Osteocyte (in vitro differentiated cells): Measurements from ENCODE around the gene ACBD4. TPM values are rescaled to one million over a fixed set of nuclear protein-coding genes. Genes with fewer than 3 reads are reported as not detected.

Experiments used
- DNase-seq: peaks from one replicate; pipeline ENCODE4 v3.0.0; 2021; ENCODE audit warnings: mixed read lengths; ENCODE audit not compliant: unreplicated experiment; ENCODE audit errors: extremely low spot score
- H3K27ac Mint-ChIP-seq: one replicate; pipeline ENCODE4 v1.8.0; 2021; ENCODE audit warnings: mild to moderate bottlenecking, mixed read lengths; ENCODE audit not compliant: unreplicated experiment
- H3K27me3 Mint-ChIP-seq: one replicate; pipeline ENCODE4 v1.8.0; 2021; ENCODE audit warnings: mixed read lengths; ENCODE audit not compliant: unreplicated experiment
- H3K36me3 Mint-ChIP-seq: one replicate; pipeline ENCODE4 v1.8.0; 2021; ENCODE audit warnings: mixed read lengths; ENCODE audit not compliant: unreplicated experiment
- H3K4me1 Mint-ChIP-seq: one replicate; pipeline ENCODE4 v1.8.0; 2021; ENCODE audit warnings: mixed read lengths; ENCODE audit not compliant: unreplicated experiment
- H3K4me3 Mint-ChIP-seq: one replicate; pipeline ENCODE4 v1.8.0; 2021; ENCODE audit warnings: mild to moderate bottlenecking, moderate library complexity, mixed read lengths; ENCODE audit not compliant: unreplicated experiment
- H3K9me3 Mint-ChIP-seq: one replicate; pipeline ENCODE4 v1.8.0; 2021; ENCODE audit warnings: mixed read lengths; ENCODE audit not compliant: unreplicated experiment
- total RNA-seq: library from RNA; stranded (reverse); gene quantifications from 2 replicates; pipeline ENCODE4 v1.2.1, GENCODE V29; 2021
- TF ChIP-seq, protein P1 (sequence below): fragments of 200-600 bp; sonication (generic); IDR thresholded peaks from 2 replicates; pipeline ENCODE4 v1.5.0; 2021; ENCODE audit warnings: antibody characterized with exemption, mild to moderate bottlenecking, moderate library complexity

ACBD4 gene
- total RNA-seq, 1 donor from 2014 or later, result 8.1 TPM

DNA sequence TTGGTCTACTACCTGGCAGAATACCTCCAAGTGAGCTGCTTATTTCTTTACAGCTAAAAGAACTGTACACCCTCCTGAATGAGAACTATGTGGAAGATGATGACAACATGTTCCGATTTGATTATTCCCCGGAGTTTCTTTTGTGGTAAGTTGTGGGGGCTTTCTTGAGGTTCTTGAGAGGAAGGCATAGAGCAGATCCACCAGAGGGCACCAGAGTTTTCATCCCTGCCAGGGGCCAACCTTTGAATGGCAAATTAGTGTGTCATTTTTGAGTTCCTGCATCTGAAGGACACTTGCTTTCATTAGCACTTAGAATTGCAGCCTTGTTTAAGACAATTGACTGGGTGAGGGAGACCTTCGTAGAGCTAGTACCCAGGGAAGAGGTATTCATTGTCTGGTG, 39.3 kb upstream of the ACBD4 start:
- Mint-ChIP-seq H3K36me3 (peaks cover 47% of the 10 kb centered on the region), H3K4me3 (no peak overlapping the region), H3K27me3 (no peaks in the 10 kb centered on the region), H3K9me3 (no peaks in the 10 kb centered on the region), H3K27ac (peak overlapping the region; percentile 64), H3K4me1 (peaks cover 45% of the 10 kb centered on the region)
- DNase-seq, result no peak
- TF ChIP-seq, protein P1, sequence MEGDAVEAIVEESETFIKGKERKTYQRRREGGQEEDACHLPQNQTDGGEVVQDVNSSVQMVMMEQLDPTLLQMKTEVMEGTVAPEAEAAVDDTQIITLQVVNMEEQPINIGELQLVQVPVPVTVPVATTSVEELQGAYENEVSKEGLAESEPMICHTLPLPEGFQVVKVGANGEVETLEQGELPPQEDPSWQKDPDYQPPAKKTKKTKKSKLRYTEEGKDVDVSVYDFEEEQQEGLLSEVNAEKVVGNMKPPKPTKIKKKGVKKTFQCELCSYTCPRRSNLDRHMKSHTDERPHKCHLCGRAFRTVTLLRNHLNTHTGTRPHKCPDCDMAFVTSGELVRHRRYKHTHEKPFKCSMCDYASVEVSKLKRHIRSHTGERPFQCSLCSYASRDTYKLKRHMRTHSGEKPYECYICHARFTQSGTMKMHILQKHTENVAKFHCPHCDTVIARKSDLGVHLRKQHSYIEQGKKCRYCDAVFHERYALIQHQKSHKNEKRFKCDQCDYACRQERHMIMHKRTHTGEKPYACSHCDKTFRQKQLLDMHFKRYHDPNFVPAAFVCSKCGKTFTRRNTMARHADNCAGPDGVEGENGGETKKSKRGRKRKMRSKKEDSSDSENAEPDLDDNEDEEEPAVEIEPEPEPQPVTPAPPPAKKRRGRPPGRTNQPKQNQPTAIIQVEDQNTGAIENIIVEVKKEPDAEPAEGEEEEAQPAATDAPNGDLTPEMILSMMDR, result peak; percentile 62

DNA sequence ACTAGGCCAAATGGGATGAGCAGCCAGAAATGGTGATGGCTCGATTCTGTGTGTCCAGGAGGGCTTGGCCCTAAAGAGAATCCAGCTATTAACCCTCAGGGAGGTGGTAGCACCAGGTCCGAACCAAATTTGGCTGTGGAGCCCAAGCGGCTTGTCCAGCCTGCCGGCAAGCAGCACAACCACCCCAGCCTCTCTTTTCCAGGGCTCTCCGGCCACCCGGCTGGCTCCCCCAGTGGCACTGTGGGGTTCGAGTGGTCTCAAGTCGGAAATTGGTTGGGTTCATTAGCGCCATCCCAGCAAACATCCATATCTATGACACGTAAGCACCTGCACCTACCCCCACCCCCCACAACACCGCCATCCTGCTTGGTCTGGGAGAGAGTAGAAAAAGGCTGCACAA, 38.6 kb upstream of the ACBD4 start:
- peaks cover 46% of the 10 kb centered on the region for H3K36me3 Mint-ChIP-seq
- TF ChIP-seq, protein P1, result no peak
- H3K27ac Mint-ChIP-seq, result no peak overlapping the region
- no peak overlapping the region for H3K4me3 Mint-ChIP-seq
- no peak for DNase-seq
- H3K27me3 Mint-ChIP-seq, result no peaks in the 10 kb centered on the region
- peaks cover 42% of the 10 kb centered on the region for H3K4me1 Mint-ChIP-seq
- H3K9me3 Mint-ChIP-seq, result no peaks in the 10 kb centered on the region

DNA sequence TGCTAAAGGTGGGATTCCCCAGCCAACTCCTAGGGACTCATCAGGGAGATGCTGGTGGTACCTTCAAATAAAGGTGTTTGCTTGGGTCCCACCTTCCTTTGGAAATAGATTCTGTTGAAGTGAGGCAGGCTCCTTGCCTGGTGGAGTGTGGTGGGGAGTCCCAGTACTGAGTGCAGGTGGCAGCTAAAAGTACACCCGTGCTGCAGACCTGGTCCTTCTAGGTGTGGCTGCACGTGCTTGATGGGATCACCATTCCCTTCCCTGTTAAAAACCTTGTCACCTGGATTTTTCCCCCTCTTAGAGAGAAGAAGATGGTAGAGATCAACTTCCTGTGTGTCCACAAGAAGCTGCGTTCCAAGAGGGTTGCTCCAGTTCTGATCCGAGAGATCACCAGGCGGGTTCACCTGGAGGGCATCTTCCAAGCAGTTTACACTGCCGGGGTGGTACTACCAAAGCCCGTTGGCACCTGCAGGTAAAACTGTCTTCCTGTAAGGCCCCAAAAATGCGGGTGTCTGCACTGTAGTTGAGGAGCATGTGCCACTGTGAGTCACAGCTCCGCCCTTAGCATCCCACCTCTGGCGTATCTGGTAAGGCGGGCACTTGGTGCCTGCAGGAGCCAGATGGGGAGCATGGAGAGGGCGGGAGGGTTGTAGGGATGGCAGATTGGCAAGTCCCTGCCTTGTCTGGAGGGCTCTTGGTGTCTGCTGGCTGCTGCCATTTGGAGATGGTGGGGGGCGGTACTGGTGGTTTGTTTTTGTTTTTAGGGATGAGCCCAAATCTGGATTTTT, 37.2 kb upstream of the ACBD4 start:
- no peaks in the 10 kb centered on the region for H3K9me3 Mint-ChIP-seq
- H3K4me1 Mint-ChIP-seq, result peaks cover 42% of the 10 kb centered on the region
- H3K27ac Mint-ChIP-seq, result peak overlapping the region; percentile 75
- DNase-seq, result no peak
- TF ChIP-seq, protein P1, result no peak
- peaks cover 43% of the 10 kb centered on the region for H3K36me3 Mint-ChIP-seq
- no peaks in the 10 kb centered on the region for H3K27me3 Mint-ChIP-seq
- no peak overlapping the region for H3K4me3 Mint-ChIP-seq

DNA sequence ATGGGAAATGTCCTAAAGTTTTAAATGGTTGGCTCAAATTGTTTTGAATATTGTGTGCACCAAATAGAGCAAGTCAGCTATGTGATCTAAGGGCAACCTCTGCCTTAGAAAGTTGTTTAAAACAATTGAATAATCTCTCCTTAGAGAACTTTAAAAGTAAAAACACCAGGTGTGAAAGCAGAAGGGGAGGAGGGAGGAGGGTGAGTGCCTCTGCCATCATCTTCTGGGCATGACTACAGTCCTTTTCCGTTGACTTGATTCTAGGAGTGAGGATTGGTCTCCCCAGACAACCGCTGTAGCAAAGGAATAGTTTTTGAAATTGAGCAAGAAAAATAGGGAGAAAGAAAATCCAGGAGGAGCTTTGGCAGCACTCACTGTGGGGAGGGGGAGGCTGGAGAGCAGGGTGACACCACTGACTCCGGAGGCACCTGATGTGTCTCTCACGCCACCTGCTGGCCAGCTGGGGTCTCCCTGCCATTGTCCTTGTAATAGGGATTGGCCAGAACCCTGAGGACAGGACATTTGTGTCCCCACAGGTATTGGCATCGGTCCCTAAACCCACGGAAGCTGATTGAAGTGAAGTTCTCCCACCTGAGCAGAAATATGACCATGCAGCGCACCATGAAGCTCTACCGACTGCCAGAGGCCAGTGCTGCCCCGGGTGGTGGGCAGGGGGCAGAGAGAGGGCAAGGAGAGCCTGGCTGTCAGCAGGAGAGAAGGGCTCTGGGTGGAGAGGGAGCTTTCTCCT, 36.4 kb upstream of the ACBD4 start:
- peaks cover 39% of the 10 kb centered on the region for H3K4me1 Mint-ChIP-seq
- no peak overlapping the region for H3K4me3 Mint-ChIP-seq
- peaks cover 46% of the 10 kb centered on the region for H3K36me3 Mint-ChIP-seq
- H3K27ac Mint-ChIP-seq, result peak overlapping the region; percentile 75
- H3K27me3 Mint-ChIP-seq, result no peaks in the 10 kb centered on the region
- H3K9me3 Mint-ChIP-seq, result no peaks in the 10 kb centered on the region
- TF ChIP-seq, protein P1, result peak; percentile 93
- peak; percentile 92 for DNase-seq

DNA sequence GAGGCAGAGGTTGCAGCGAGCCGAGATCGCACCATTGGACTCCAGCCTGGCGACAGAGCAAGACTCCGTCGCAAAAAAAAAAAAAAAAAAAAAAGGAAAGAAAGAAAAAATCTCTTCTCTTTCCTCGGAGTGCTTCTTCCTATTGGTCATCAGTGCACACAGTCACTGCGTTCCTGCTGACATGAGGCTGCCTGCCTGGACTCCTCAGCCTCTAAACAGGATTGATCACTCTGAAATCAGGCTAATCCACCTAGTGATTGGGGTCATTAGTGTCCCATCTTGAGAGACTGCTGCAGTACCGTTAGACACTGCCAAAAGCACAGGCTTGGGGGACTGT, 34.0 kb upstream of the ACBD4 start:
- Mint-ChIP-seq H3K27me3 (no peaks in the 10 kb centered on the region), H3K4me1 (peaks cover 34% of the 10 kb centered on the region), H3K36me3 (peaks cover 42% of the 10 kb centered on the region), H3K4me3 (no peak overlapping the region), H3K9me3 (no peaks in the 10 kb centered on the region), H3K27ac (peak overlapping the region; percentile 89)
- TF ChIP-seq, protein P1, result no peak
- no peak for DNase-seq
